NCI-H510A (cell line): ENCODE results near the gene RFX8.
"Not testable (repeated sequence)": the region's sequence is repeated elsewhere in the genome, so short reads cannot be mapped to it uniquely, and the experiment has no call there.

Experiments used
- DNase-seq: peaks from one replicate; lab custom pipeline; 2025; lab: John Stamatoyannopoulos, UW

The RFX8 gene

GRCh38 chr2:101486258-101486701 is 11.4 kb upstream of the RFX8 start:
- no peak for DNase-seq

DNA sequence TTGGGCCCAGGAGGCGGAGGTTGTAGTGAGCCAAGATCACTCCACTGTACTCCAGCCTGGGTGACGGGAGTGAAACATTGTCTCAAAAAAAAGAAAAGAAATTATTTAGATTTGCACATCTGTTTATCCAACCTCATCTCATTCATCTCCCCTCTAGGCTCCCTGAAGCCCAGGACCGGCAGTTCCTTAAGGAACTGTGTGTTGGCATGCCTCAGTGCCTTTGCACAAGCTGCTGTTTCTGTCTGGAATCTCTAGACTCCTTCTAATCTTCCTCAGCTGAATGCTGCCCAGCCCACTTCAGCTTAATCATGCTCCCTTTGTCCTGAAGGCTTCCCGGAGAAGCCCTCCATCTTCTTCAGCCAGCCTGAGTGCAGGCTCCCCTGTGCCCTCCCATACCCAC is 10.9 kb upstream of the RFX8 start:
- no peak for DNase-seq

GRCh38 chr2:101480764-101481163 is 5.9 kb upstream of the RFX8 start:
- no peak for DNase-seq

- DNase-seq: no peak
Observed at GRCh38 chr2:101479810-101480209, 4.9 kb upstream of the RFX8 start.

DNA sequence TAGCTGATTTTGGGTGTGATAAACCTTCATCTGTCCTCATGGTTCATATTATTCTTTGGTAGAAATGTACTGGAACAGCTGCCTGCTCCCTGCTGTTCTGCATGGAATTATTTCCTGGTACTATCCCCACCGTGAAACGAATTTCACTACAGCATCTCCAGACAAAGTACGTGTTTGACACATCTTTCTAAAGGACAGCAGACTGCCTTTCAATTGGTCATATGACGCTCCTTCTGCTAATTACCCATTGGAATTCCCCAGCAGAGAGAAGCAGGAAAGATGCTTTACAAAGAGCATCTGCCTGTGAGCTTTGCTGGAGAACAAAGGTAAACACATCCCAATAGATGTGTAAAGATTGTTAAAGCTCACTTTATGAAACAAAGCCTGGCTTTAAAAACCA is 4.4 kb upstream of the RFX8 start:
- DNase-seq: peak; percentile 6

DNA sequence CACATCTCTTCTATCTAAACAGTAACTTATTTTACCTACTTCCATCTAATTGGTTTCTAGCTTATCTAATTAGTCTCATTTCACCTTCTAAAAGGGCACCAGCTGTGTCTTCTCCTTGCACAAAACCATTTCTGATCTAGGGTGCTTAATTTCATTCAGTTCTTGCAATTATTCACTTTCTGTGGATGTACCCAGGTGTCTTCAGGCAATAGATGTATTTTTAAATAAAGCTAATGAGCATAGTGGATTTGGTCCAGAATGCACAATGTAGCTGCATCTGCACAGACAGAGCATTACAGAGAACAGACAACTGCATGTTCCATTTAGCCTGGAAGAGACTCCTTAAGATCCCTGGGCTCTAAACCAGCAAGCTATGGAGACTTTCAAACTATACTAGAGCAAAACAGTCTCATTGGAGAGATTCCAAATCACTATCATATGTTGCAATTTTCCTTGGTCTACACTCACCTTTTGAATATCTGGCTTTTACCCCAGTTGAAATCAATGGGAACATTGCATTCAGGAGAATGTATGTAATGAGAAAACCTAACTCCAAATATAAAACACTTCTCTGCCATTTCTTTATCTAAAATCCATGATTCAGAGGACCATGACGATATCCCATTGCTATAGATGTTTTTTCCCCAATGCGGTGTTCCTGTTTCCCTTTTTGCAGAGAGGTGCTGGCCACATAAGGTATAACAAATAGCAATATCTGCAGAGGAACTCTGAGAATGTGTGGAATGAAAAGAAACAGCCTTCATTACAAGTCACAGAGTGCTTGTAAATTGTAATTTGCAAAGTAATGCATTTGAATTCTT is 3.5 kb upstream of the RFX8 start:
- no peak for DNase-seq

- no peak for DNase-seq
Observed at GRCh38 chr2:101477556-101477955, 2.6 kb upstream of the RFX8 start.

DNA sequence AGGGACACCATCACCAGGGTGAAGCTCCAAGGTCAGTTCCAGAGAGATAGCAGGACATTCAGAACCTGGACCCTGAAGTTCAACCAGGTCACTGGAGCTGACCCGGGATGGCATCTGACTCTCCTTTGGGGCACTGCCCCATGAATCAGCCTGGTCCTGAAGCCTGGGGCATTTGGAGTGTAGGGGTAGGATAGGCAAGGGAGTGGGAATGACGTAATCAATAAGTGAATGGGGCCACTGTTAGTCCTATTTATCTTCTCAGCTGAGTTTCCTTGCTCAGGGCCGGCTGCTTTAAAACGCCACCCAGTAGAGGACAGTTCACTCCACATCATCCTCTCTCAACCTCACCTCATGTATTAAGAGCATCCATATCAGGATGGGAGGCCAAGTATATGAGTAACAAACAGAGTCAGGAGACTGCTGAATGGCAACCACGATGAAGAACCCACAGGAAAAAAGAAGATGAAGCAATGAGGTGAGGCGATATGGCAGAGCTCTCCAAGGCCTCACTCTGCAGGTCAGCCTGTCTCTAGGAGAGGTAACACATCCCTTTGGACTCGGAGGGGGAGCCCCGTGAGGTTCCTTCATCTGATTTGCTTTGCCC is 1.8 kb upstream of the RFX8 start:
- no peak for DNase-seq

DNA sequence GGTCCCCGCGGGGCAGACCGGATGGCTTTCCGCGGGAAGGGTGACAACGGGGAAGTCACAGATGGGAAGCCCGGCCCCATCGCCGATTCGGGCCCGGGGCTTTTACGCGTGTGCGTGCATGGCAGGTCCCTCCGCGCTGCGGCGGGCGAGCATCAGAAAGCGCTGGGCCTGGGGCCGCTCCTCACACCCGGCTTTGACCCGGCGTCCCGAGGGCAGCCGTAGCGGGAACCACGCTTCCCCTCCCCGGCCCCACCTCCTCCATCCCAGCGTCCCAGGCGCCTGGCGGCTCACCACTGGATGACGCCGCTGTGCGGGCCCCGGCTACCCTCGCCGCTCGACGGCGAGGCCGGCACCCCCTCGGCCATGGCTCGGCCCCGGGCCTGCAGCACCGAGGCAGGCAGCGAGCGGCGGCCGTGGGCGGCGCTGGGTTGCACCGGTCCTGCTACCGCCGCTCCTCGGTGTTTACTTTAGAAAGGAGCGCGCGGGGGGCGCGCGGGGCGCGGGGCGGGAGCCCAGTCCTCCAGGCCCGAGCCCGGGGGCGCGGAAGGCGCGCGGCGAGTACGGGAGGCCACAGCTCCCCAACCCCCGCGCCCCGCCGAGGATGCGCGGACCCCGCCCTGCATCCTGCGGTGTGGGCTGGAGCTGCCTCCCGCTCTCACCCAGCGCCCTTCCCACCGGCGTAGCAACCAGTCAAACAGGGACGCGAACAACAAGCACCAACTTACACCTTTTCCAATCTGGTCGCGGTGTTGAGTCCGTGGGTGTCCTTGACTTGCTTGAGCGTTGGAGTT is 806 bp downstream of the RFX8 start:
- peak; percentile 33 for DNase-seq

DNA sequence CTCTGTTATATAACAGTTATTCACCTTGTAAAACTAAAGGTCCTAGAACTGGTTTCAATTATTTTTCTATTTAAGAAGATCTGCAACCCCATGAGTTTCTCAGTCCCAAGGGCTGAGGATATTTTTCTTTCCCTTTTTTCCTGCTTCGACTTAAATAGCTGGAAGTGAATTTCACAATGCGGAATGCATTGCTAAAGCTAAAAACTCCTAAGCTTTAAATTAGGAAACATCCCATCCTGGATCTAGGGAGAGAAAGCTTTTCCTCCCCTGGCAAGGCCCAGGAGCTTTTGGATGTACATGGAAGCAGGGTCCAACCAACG is 1.4 kb downstream of the RFX8 start:
- DNase-seq: no peak

GRCh38 chr2:101469863-101470262 is 5.0 kb downstream of the RFX8 start:
- no peak for DNase-seq

- no peak for DNase-seq
Observed at GRCh38 chr2:101467306-101467705, 7.6 kb downstream of the RFX8 start.

DNA sequence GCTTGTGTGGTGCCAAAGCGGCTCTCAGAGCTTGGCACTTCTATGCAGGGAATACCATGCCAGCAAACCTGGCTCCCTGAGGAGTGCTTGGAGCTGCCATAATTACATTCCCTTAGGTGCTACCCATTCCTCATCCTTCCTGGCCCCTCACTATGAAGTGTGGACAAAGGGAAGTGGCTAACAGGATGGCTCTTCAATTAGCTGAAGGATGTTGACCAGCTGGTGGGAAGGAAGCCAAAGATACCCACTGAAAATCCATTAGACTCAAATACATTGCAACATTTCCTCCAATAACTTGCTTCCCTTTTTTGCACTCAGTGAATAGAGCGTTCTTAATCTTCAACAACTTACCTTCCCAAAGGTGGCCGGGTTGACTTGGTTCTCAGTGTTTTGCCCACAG is 8.5 kb downstream of the RFX8 start:
- no peak for DNase-seq

DNA sequence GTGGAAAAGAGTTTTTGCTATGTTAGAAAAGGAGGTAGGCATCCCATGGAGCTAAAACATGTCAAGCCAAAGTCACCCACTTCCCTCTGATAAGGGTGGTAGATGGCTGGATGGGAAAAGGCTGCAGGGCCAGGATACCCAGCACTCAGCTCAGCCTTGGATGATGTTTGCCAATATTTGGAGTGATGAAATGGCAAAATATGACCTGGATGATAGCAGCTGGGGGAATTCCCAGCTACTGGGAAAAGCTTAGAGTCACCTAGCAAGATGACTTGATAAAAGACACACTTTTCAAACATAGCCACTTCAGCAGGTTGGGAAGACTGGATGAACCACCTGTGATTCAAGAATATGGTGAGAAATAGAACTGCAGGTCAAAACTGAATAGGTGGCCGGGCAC is 10.1 kb downstream of the RFX8 start:
- no peak for DNase-seq

GRCh38 chr2:101463911-101464641 is 10.8 kb downstream of the RFX8 start:
- no peak for DNase-seq

DNA sequence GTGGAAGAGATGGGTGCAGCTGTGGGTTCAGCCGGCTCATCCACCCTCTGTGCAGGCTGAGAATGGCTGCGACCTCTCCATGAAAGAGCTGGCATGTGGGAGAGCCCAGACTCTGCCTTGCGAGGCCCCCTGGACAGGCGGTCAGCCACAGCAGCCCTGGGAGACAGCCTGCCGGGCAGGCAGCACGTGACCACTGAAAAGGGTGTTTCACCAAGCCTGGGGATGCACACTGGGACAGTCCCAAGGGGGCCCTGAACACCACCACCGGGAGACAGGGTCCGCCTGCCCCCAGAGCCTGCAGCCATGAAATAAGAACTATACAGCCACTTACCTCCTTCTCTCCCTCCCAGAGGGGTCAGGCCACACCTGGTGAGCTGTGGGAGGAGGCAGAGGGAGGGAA is 11.5 kb downstream of the RFX8 start:
- DNase-seq: no peak

DNA sequence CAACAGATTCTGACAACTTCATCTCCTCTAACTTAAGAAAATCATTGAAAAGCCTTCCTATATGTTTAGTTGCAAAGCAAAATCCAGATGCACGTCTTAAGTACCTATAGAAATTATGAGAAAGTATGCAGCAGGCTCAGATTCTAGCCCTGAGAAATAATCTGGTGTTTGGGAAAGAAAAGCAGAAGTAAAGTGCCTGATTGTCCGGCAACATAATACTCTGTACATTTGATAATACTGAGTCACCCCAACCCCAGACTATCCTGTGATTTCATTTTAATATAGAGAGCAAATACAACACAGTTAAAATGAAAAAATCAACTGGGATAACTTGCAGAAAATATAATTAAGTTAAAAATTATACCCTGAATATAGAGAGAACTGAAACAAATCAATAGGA is 13.5 kb downstream of the RFX8 start:
- no peak for DNase-seq

GRCh38 chr2:101454408-101454807 is 20.5 kb downstream of the RFX8 start:
- DNase-seq: not testable (repeated sequence)

DNA sequence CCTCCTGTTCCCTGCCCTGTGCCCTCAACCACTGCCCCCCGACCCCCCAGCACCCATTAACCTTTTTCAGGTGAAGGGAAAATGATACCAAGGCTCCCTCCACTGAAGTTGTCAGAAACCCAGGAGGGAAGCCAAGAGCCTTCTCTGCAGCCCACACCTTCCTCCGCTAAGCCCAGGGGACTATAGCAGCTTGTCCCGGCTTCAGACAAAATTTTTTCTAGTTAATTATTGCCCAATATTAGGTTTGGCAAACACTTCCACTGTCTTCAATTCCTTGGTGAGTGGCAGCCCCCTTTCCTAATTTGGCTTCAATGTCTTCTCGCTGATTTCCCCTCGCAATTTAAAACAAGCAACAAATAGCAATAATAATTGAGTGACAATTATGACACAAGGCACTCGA is 23.9 kb downstream of the RFX8 start:
- DNase-seq: no peak

- no peak for DNase-seq
Observed at GRCh38 chr2:101446869-101447268, 28.0 kb downstream of the RFX8 start.

DNA sequence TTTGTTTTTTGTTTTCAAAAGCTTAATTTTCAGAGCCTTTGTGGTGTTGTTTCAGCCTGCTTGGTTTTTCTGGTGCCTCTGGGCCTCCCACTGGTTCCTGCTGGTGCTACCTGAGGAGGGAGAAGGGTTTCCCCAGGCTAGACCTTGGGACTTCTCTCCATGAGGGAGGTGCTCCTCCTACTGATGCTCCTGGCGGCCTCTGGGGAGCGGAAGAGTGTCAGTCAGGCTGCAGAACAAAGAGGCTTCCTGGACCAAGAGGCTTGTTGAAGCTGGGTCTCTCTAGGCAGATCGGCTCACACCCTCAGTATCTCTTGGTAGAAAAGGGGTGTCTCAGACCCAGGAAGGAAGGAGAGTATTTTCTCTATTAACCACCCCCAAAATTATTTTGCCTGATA is 32.2 kb downstream of the RFX8 start:
- no peak for DNase-seq

- no peak for DNase-seq
Observed at GRCh38 chr2:101442042-101442666, 32.8 kb downstream of the RFX8 start.
